Endodermal cell (in vitro differentiated cells): Measurements from ENCODE around the gene CRYBG3. TPM values are rescaled to one million over a fixed set of nuclear protein-coding genes. Genes with fewer than 3 reads are reported as not detected.

Experiments
- DNase-seq: peaks from one replicate; pipeline ENCODE4 v3.0.0-alpha.2; 2017
- H3K27ac ChIP-seq: 2 replicates; pipeline ENCODE4 v1.5.1; 2013; ENCODE audit warnings: mild to moderate bottlenecking, low read depth, low read length, moderate library complexity
- H3K27me3 ChIP-seq: 2 replicates; pipeline ENCODE4 v1.6.1; 2013; ENCODE audit warnings: mild to moderate bottlenecking, low read length, moderate library complexity; ENCODE audit not compliant: insufficient read depth, control insufficient read depth, poor library complexity, severe bottlenecking
- H3K36me3 ChIP-seq: 2 replicates; pipeline ENCODE4 v1.7.0; 2013; ENCODE audit warnings: mild to moderate bottlenecking, low read length, moderate library complexity; ENCODE audit not compliant: control insufficient read depth, insufficient read depth
- H3K4me1 ChIP-seq: one replicate; pipeline ENCODE4 v1.7.0; 2013; ENCODE audit warnings: low read length; ENCODE audit not compliant: control insufficient read depth, insufficient read depth
- H3K4me3 ChIP-seq: 2 replicates; pipeline ENCODE4 v1.5.1; 2013; ENCODE audit warnings: mild to moderate bottlenecking, low read length, moderate library complexity
- H3K9ac ChIP-seq: 2 replicates; pipeline ENCODE4 v1.6.1; 2013; ENCODE audit warnings: mild to moderate bottlenecking, low read length, moderate library complexity; ENCODE audit not compliant: poor library complexity, severe bottlenecking; ENCODE audit errors: extremely low read depth
- H3K9me3 ChIP-seq: 2 replicates; pipeline ENCODE4 v1.6.1; 2013; ENCODE audit warnings: mild to moderate bottlenecking, low read length, moderate library complexity; ENCODE audit not compliant: control insufficient read depth
- H3K27ac Mint-ChIP-seq: 2 replicates; pipeline ENCODE4 v1.8.0; 2020; ENCODE audit warnings: mixed read lengths
- H3K27me3 Mint-ChIP-seq: 2 replicates; pipeline ENCODE4 v1.8.0; 2021; ENCODE audit warnings: mild to moderate bottlenecking, mixed read lengths; ENCODE audit not compliant: insufficient read depth
- H3K36me3 Mint-ChIP-seq: 2 replicates; pipeline ENCODE4 v1.8.0; 2020; ENCODE audit warnings: low read depth, mixed read lengths
- H3K4me1 Mint-ChIP-seq: 2 replicates; pipeline ENCODE4 v1.8.0; 2020; ENCODE audit warnings: mixed read lengths
- H3K4me3 Mint-ChIP-seq: 2 replicates; pipeline ENCODE4 v1.8.0; 2020; ENCODE audit warnings: mild to moderate bottlenecking, moderate library complexity, mixed read lengths
- H3K9me3 Mint-ChIP-seq: 2 replicates; pipeline ENCODE4 v1.8.0; 2020; ENCODE audit warnings: mild to moderate bottlenecking, mixed read lengths
- CTCF ChIP-seq: fragments of 200-600 bp; sonication (generic); conservative IDR thresholded peaks from 2 replicates; pipeline ENCODE4 v1.5.0; 2021; ENCODE audit warnings: antibody characterized with exemption, mild to moderate bottlenecking
- WGBS, 2 experiments: methylation state at CpG; one replicate each; pipeline versions ENCODE4 v1.1.5 to v1.1.7; 2013; ENCODE audit warnings: missing lambda C conversion rate in 2 of 2, mixed read lengths in 1 of 2; ENCODE audit not compliant: insufficient coverage in 1 of 2, insufficient read length in 1 of 2; 5-methylcytosine and 5-hydroxymethylcytosine counted together
- long read RNA-seq, 4 experiments: library from polyadenylated mRNA in 2 of 4; library from RNA in 1 of 4; library from capped mRNA in 1 of 4; stranded (forward) in 3 of 4; unstranded in 1 of 4; transcript quantifications; one replicate each; pipeline ENCODE4 v2.0.0, GENCODE V29; 2020 to 2021; ENCODE audit warnings: inconsistent platforms in 1 of 4
- polyA plus RNA-seq, 2 experiments: library from polyadenylated mRNA; stranded (reverse); fragments of 50-300 nt; gene quantifications; one replicate each; pipeline ENCODE4 v1.2.3, GENCODE V29; 2013
- total RNA-seq, 2 donors: library from RNA; stranded (reverse); fragmentation: NEBNext Ultra II Directional in 1 of 2; extraction: Animal tissue kit (Norgen Biotek cat#: 25700) in 1 of 2; gene quantifications; 2 replicates in 1 of 2; 3 replicates in 1 of 2; pipeline ENCODE4 v1.2.1, GENCODE V29; 2021

CRYBG3 gene
- 10 to 100 TPM in 1 of 2 donors, 1 to 10 TPM in 1; 9.7 to 10.8 TPM for total RNA-seq
- polyA plus RNA-seq (2013, experiment 1 of 2), result 7.0 TPM
- polyA plus RNA-seq (2013, experiment 2 of 2), result 7.4 TPM
- long read RNA-seq, experiment 1, partial matches to known transcripts, result 4 of 6 reads
- long read RNA-seq, experiment 1, other reads (novel, unspliced or antisense), result 2 of 6 reads
- long read RNA-seq, experiment 2, full-length matches to known transcripts, result 2 of 9 reads
- long read RNA-seq, experiment 2, partial matches to known transcripts, result 3 of 9 reads
- long read RNA-seq, experiment 2, other reads (novel, unspliced or antisense), result 4 of 9 reads
- long read RNA-seq, experiment 3, partial matches to known transcripts, result 37 of 46 reads
- long read RNA-seq, experiment 3, other reads (novel, unspliced or antisense), result 9 of 46 reads
- long read RNA-seq, experiment 4, partial matches to known transcripts, result 0 of 1 reads
- long read RNA-seq, experiment 4, other reads (novel, unspliced or antisense), result 1 of 1 reads

GRCh38 chr3:97821774-97822358, at the start of gene CRYBG3:
CRYBG3 (plus strand) TSS chr3:97822011; CDS start chr3:97822207, 196 bp downstream.
- DNase-seq, result peak; percentile 89

GRCh38 chr3:97772926-97773325, 48.9 kb upstream of the CRYBG3 start:
- Histone ChIP-seq H3K4me3 (no peak overlapping the region), H3K36me3 (peaks cover 20% of the 10 kb centered on the region), H3K27me3 (no peaks in the 10 kb centered on the region), H3K9me3 (peaks cover 32% of the 10 kb centered on the region), H3K9ac (no peak overlapping the region), H3K27ac (no peak overlapping the region), H3K4me1 (no peaks in the 10 kb centered on the region)
- no peak overlapping the region for H3K4me3 Mint-ChIP-seq
- H3K36me3 Mint-ChIP-seq, result peaks cover 68% of the 10 kb centered on the region
- peaks cover 26% of the 10 kb centered on the region for H3K4me1 Mint-ChIP-seq
- H3K27ac Mint-ChIP-seq, result no peak overlapping the region
- no peak for DNase-seq
- no peaks in the 10 kb centered on the region for H3K27me3 Mint-ChIP-seq
- peaks cover 21% of the 10 kb centered on the region for H3K9me3 Mint-ChIP-seq
- 97 to 100% methylated on average over 3 of the region's 3 CpGs for WGBS, 2 experiments
- TF ChIP-seq CTCF, result no peak

More at GRCh38 chr3:97821774-97822358, at the start of gene CRYBG3:
- peak within 1 kb of the TSS; percentile 93 for H3K4me3 Mint-ChIP-seq
- peaks cover 16% of the 10 kb centered on the region for H3K4me1 Mint-ChIP-seq
- H3K36me3 ChIP-seq, result no peaks in the 10 kb centered on the region
- H3K36me3 Mint-ChIP-seq, result no peaks in the 10 kb centered on the region
- H3K9me3 Mint-ChIP-seq, result no peaks in the 10 kb centered on the region
- peak; percentile 55 for TF ChIP-seq CTCF
- H3K27me3 ChIP-seq, result peaks cover 27% of the 10 kb centered on the region
- H3K4me3 ChIP-seq, result peak within 1 kb of the TSS; percentile 90
- 0% methylated on average over 9 to 66 of the region's 66 CpGs for WGBS, 2 experiments
- no peak within 1 kb of the TSS for H3K27ac ChIP-seq
- peak within 1 kb of the TSS; percentile 54 for H3K9ac ChIP-seq
- peaks cover 5% of the 10 kb centered on the region for H3K4me1 ChIP-seq
- H3K27me3 Mint-ChIP-seq, result peaks cover 23% of the 10 kb centered on the region
- no peaks in the 10 kb centered on the region for H3K9me3 ChIP-seq
- peak within 1 kb of the TSS; percentile 79 for H3K27ac Mint-ChIP-seq

GRCh38 chr3:97778152-97778551, 43.7 kb upstream of the CRYBG3 start:
- no peak for TF ChIP-seq CTCF
- Histone ChIP-seq H3K4me3 (no peak overlapping the region), H3K9me3 (peaks cover 15% of the 10 kb centered on the region), H3K36me3 (no peaks in the 10 kb centered on the region), H3K27me3 (no peaks in the 10 kb centered on the region), H3K27ac (no peak overlapping the region), H3K9ac (no peak overlapping the region), H3K4me1 (no peaks in the 10 kb centered on the region)
- H3K27me3 Mint-ChIP-seq, result no peaks in the 10 kb centered on the region
- peaks cover 39% of the 10 kb centered on the region for H3K36me3 Mint-ChIP-seq
- H3K4me3 Mint-ChIP-seq, result no peak overlapping the region
- peaks cover 24% of the 10 kb centered on the region for H3K4me1 Mint-ChIP-seq
- H3K9me3 Mint-ChIP-seq, result peaks cover 10% of the 10 kb centered on the region
- DNase-seq, result no peak
- H3K27ac Mint-ChIP-seq, result no peak overlapping the region
